K562 treated with DMSO at 1 percent for 48 hours (cell line): ENCODE data around the gene OPA1. TPM values are rescaled to one million over a fixed set of nuclear protein-coding genes. Genes with fewer than 3 reads are reported as not detected.

Source experiments
- total RNA-seq: library from RNA; unstranded; fragments of 300-600 nt; gene quantifications from 2 replicates; pipeline ENCODE4 v1.2.3, GENCODE V29; 2022; ENCODE audit warnings: low replicate concordance; ENCODE audit errors: extremely low read depth

The OPA1 gene
- total RNA-seq, result not detected in 2 replicates

GRCh38 chr3:193592841-193593667 is at the start of gene OPA1:
OPA1 (plus strand) TSS chr3:193593208; CDS start chr3:193593378, 170 bp downstream.

GRCh38 chr3:193554811-193555210 is 38.2 kb upstream of the OPA1 start, which contains the start of gene ATP13A4:
ATP13A4 (minus strand) TSS chr3:193554895; CDS start chr3:193554799, 96 bp downstream.

Other genes with a start within 250 kb of the OPA1 start
- gene ATP13A5, start 214.5 kb upstream of the OPA1 start, total RNA-seq, result not detected in 2 replicates
- gene ATP13A4, start 38.3 kb upstream of the OPA1 start, total RNA-seq, result not detected in 2 replicates